ENCODE measurements around the gene EXOC7.

GRCh38 chr17:76094046-76094445, 9.5 kb downstream of the EXOC7 start:
- no peak for TF ChIP-seq GABPA (IDR thresholded peaks at IDR 0.05; ENCODE audit: borderline replicate concordance, insufficient read depth, low read length)
- TF ChIP-seq, protein P1, sequence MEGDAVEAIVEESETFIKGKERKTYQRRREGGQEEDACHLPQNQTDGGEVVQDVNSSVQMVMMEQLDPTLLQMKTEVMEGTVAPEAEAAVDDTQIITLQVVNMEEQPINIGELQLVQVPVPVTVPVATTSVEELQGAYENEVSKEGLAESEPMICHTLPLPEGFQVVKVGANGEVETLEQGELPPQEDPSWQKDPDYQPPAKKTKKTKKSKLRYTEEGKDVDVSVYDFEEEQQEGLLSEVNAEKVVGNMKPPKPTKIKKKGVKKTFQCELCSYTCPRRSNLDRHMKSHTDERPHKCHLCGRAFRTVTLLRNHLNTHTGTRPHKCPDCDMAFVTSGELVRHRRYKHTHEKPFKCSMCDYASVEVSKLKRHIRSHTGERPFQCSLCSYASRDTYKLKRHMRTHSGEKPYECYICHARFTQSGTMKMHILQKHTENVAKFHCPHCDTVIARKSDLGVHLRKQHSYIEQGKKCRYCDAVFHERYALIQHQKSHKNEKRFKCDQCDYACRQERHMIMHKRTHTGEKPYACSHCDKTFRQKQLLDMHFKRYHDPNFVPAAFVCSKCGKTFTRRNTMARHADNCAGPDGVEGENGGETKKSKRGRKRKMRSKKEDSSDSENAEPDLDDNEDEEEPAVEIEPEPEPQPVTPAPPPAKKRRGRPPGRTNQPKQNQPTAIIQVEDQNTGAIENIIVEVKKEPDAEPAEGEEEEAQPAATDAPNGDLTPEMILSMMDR (IDR thresholded peaks at IDR 0.05; ENCODE audit: control extremely low read depth in 1 of 3, insufficient read depth in 1 of 3, low read depth in 1 of 3, low read length in 3 of 3), result no peak
- TF ChIP-seq POLR2A (IDR thresholded peaks at IDR 0.05; ENCODE audit: control extremely low read depth in 1 of 2, low read depth in 2 of 2, low read length in 2 of 2), result no peak
- TF ChIP-seq RXRA (IDR thresholded peaks at IDR 0.05; ENCODE audit: insufficient read depth, low read depth, low read length), result no peak
- no peak for TF ChIP-seq CHD1 (IDR thresholded peaks at IDR 0.05; ENCODE audit: low read depth, low read length)
- TF ChIP-seq TBP (IDR thresholded peaks at IDR 0.05; ENCODE audit: low read depth, low read length), result no peak
- TF ChIP-seq, protein P2, sequence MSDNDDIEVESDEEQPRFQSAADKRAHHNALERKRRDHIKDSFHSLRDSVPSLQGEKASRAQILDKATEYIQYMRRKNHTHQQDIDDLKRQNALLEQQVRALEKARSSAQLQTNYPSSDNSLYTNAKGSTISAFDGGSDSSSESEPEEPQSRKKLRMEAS (IDR thresholded peaks at IDR 0.05), result no peak
- TF ChIP-seq BACH1 (IDR thresholded peaks at IDR 0.05; ENCODE audit: low read length), result no peak
- no peak for TF ChIP-seq ZNF274 (IDR thresholded peaks at IDR 0.05; ENCODE audit: borderline replicate concordance, extremely low read depth, low read length)
- TF ChIP-seq KDM1A (IDR thresholded peaks at IDR 0.05; ENCODE audit: borderline replicate concordance, low read length), result no peak
- TF ChIP-seq NRF1 (IDR thresholded peaks at IDR 0.05; ENCODE audit: low read depth, low read length), result no peak

Measured in H1 (cell line).